Cerebellar cortex (tissue), 1 donor: ENCODE data around the gene SLC4A4.

Experiments used
- DNase-seq: peaks from one replicate; pipeline ENCODE4 v3.0.0-alpha.2; 2015; ENCODE audit warnings: low spot score

Gene SLC4A4

DNA sequence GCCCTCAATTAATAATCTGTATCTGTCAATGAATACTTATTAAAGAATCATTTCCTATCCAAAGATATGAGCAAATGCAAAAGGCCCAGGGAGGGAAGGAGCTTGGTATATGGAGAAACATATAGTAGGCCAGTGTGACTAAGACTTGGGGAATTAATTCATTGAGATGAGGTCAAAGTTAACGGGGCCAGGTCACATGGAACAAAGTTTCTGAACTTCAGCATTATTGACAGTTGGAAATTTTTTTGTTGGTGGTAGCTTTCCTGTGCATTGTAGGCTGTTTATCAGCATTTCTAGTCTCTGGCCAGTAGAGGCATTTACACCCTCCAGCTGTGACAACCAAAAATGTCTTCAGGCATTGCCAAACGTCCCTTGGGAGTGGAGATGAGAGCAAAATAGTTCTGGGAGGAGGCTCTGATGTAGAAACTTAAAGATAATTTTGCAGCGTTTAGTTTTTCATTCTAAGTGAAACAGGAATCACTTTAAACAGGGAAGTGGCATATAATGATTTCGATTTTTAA, 202.0 kb downstream of the SLC4A4 start:
- no peak for DNase-seq

DNA sequence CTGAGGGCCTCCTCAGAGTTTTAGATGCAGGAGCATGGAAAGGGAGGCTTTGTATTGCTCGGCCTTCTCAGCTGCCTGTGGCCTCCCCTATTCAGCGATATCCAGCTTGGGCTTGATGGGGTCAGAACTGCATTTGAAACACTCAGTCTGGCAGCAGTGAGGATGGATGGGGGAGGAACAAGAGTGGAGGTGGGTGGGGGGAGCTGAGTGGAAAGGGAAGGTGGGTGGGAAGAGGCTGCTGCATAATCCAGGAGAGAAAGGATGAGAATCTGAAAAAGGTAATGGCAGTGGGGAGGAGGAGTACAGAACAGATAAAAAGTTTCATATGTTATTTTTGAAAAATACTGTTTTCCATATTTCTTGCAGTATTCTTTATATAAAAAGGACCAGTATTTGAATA, 202.7 kb downstream of the SLC4A4 start:
- DNase-seq, result no peak

DNA sequence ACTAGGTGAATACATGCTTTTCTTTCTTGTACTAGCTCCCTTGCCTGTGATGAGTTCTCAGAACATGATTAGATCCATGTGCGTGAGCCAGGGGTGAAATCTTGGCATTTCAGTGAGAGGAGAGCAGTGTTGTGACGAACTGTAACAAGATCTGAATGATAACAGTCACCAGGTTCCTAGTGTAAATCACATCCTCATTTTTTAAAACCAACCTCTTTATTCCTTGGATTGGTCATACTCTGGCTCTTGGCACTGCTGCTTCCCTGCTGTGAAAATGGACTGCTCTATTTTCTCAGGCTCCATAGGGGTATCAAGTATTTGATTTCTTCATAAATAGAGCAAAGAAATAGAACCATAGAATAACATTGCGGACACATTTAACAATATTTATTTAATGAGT, 206.3 kb downstream of the SLC4A4 start:
- no peak for DNase-seq

GRCh38 chr4:71549516-71550160, 210.8 kb downstream of the SLC4A4 start:
- DNase-seq, result no peak

DNA sequence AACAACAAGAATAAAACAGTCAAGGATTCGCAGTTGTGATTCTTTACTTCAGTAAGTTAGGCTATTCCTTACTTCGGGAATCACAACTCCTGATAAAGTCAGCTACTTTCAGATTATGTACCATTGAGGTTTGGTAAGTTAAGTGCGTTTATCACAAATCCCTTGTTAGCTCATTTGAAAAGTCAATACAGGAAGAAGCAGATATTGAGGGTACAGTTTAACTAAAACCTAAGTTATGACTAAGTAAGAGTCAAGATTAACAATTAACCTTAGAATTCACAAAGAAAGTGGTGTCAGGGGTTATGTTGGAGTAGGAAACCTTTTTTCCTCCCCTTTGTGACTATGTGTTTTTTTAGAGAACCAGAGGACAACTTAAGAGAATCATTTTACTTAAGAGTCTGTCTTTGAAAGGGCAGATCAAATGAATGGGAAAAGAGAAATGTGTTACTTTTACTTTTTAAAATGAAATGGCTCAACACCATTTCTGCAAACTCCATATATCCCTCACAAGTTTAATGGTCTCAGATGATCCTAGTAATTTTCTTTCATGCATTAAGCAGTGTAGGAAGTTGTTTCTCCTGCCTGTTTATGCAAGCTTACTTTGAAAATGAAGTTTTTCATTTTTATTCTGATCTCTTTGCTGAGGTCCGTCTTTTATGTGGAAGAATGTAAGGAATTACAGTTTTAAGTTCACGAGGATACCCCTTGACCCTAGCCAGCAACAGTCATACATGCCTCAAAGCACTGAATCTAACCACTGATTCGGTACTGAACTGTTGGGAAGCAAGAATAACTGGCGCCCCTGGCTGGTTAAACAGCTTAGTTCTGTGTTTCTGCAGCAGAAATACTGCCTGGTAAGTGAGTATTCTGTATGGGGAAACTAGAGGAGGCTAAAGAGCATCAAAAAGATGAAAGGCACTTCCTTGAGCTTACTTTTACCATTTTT, 211.7 kb downstream of the SLC4A4 start:
- no peak for DNase-seq

GRCh38 chr4:71553605-71554004, 214.8 kb downstream of the SLC4A4 start:
- peak; percentile 61 for DNase-seq

GRCh38 chr4:71554025-71554424, 215.2 kb downstream of the SLC4A4 start:
- DNase-seq, result no peak

DNA sequence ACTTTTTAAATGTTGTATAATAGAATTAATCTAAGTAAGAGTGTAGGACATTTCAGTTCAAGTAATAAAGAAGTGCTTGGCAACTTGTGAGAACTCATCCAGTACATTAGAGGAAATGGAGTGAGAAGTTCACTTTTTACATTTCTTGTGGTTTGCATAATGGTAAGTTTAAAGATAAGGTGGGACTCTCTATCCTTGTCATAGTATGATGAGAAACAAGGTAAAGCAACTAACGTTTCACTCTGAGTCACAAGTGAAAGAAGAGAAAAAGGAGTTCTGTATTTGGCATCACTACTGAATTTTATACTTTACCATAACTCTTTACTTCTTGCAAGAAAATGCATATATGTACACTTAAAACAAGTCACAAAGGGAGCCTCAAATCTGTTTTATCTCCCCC, 219.4 kb downstream of the SLC4A4 start:
- DNase-seq, result no peak

- DNase-seq, result no peak
These were observed 221.2 kb downstream of the SLC4A4 start for GRCh38 chr4:71559957-71560571.

DNA sequence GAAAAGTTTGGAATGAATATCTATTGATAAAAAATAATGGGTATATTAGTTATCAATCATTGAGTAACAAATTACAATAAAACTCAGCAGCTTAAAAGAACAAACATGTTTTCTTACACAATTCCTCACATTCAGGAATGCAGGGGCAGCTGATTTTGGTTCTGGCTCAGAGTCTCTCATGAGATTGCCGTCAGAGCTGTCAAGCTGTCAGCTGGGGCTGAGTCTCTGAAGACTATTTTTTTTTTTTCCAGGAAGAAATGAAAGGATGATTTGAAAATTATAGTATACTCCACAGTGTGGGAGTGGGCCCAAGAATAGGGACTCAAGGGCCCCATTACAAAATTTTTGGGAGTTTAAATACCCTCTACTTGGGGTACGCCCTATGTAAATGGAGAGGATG, 226.0 kb downstream of the SLC4A4 start:
- DNase-seq, result no peak

- DNase-seq, result no peak
These were observed 228.0 kb downstream of the SLC4A4 start for GRCh38 chr4:71566856-71567255.

GRCh38 chr4:71568131-71568530, 229.3 kb downstream of the SLC4A4 start:
- no peak for DNase-seq

- DNase-seq, result no peak
These were observed 231.7 kb downstream of the SLC4A4 start for GRCh38 chr4:71570492-71570891.

GRCh38 chr4:71571346-71571745, 232.5 kb downstream of the SLC4A4 start:
- DNase-seq, result no peak

DNA sequence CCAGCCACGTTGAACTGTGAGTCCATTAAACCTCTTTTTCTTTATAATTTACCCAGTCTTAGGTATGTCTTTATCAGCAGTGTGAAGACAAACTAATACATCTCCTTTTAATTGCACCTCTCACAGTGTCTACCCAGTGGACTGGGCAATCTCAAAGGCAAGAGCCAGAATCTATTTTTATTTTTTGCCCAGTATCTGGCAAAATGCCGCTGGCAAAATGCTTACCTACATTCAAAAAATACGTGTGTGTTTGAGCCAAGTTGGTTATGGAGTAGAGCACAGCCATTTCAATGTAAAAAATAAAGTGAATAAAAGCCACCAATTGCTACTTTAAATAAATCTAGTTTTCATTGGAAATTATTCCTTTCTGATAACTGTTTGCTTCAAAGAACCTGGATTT, 245.2 kb downstream of the SLC4A4 start:
- peak; percentile 62 for DNase-seq

GRCh38 chr4:71584585-71584984, 245.8 kb downstream of the SLC4A4 start:
- DNase-seq, result no peak

GRCh38 chr4:71586087-71586763, 247.4 kb downstream of the SLC4A4 start:
- DNase-seq, result no peak

DNA sequence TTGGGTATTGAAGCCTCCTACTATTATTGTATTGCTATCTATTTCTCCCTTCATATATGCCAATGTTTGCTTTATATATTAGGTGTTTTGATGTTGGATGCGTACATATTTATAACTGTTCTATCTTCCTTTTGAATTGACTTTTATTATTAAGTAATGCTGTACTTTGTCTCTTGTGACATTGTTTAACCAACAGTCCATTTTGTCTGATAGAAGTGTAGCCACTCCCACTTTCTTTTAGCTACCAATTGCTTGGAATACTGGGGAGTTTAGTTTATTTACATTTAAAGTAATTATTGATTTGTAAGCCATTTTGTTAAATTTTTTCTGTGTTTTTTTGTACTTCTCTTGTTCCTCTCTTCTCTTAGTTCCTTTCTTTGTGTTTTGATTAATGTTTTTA, 249.2 kb downstream of the SLC4A4 start:
- DNase-seq, result no peak

- no peak for DNase-seq
These were observed 254.0 kb downstream of the SLC4A4 start for GRCh38 chr4:71592793-71593192.

GRCh38 chr4:71593311-71593710, 254.5 kb downstream of the SLC4A4 start:
- DNase-seq, result no peak

GRCh38 chr4:71595576-71596108, 256.8 kb downstream of the SLC4A4 start:
- no peak for DNase-seq

DNA sequence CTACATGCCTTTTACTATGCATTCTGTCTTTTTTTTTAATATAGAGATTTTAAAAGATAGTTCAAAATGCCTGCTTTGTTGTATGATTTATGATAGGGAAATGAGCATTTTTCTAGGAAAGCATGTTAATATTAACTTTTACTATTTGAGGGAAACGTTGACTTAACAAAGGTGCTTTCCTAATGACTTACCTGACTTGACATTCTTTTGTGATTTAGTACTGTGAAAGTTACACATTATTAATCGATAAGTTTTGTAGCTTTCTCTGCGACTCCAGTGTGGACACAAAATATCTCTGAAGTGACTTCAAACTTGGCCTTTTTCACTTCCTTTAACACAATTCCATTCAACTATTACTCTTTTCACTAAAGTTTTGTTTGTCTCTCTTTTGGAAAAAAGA, 260.8 kb downstream of the SLC4A4 start:
- no peak for DNase-seq
